Fibroblast of lung (primary cell): ENCODE data around the gene GPR75. TPM values are rescaled to one million over a fixed set of nuclear protein-coding genes. Genes with fewer than 3 reads are reported as not detected.
"Not testable (repeated sequence)": the region's sequence is repeated elsewhere in the genome, so short reads cannot be mapped to it uniquely, and the experiment has no call there.

Experiments used
- DNase-seq, 2 donors: peaks; one replicate each; pipeline versions ENCODE4 v3.0.0 to v3.0.0-alpha.2; 2010; ENCODE audit warnings: low read depth in 2 of 2
- H2AFZ ChIP-seq: 2 replicates; pipeline ENCODE4 v1.5.1; 2012; ENCODE audit warnings: low read length, control low read depth, inconsistent platforms
- H3K27ac ChIP-seq: 2 replicates; pipeline ENCODE4 v1.5.1; 2011; ENCODE audit warnings: low read length, control low read depth; ENCODE audit not compliant: insufficient read depth
- H3K27me3 ChIP-seq: 2 replicates; pipeline ENCODE4 v1.5.1; 2011; ENCODE audit warnings: mild to moderate bottlenecking, low read length; ENCODE audit not compliant: control insufficient read depth, insufficient read depth
- H3K36me3 ChIP-seq: 2 replicates; pipeline ENCODE4 v1.5.1; 2011; ENCODE audit warnings: low read length; ENCODE audit not compliant: control insufficient read depth, insufficient read depth
- H3K4me1 ChIP-seq: 2 replicates; pipeline ENCODE4 v1.5.1; 2011; ENCODE audit warnings: low read length; ENCODE audit not compliant: control insufficient read depth, insufficient read depth; ENCODE audit errors: extremely low read depth
- H3K4me2 ChIP-seq: 2 replicates; pipeline ENCODE4 v1.5.1; 2011; ENCODE audit warnings: low read length, control low read depth; ENCODE audit not compliant: insufficient read depth; ENCODE audit errors: extremely low read depth
- H3K4me3 ChIP-seq, 4 experiments: fragments of 200-600 bp in 1 of 4; sonication (generic) in 1 of 4; replicated peaks in 1 of 4; 2 replicates each; pipeline ENCODE4 v1.5.1; 2011 to 2016; ENCODE audit warnings: low read length in 4 of 4, low read depth in 3 of 4, mild to moderate bottlenecking in 3 of 4, control low read depth in 2 of 4, inconsistent platforms in 1 of 4, mixed read lengths in 1 of 4; ENCODE audit not compliant: insufficient read depth in 1 of 4; ENCODE audit errors: control extremely low read depth in 1 of 4
- H3K79me2 ChIP-seq: 2 replicates; pipeline ENCODE4 v1.5.1; 2012; ENCODE audit warnings: mild to moderate bottlenecking, low read length, inconsistent platforms; ENCODE audit not compliant: control insufficient read depth, insufficient read depth
- H3K9ac ChIP-seq: 2 replicates; pipeline ENCODE4 v1.5.1; 2011; ENCODE audit warnings: mild to moderate bottlenecking, low read length, control low read depth; ENCODE audit not compliant: insufficient read depth
- H3K9me3 ChIP-seq: 2 replicates; pipeline ENCODE4 v1.5.1; 2012; ENCODE audit warnings: low read depth, low read length; ENCODE audit not compliant: control insufficient read depth, insufficient read depth
- H4K20me1 ChIP-seq: 2 replicates; pipeline ENCODE4 v1.5.1; 2011; ENCODE audit warnings: low read length; ENCODE audit not compliant: control insufficient read depth, insufficient read depth; ENCODE audit errors: extremely low read depth
- CTCF ChIP-seq, 2 donors: IDR thresholded peaks in 1 of 2; conservative IDR thresholded peaks in 1 of 2; 1 replicate in 1 of 2; 2 replicates in 1 of 2; pipeline ENCODE4 v1.5.1; 2011 to 2012; ENCODE audit warnings: low read length in 2 of 2, control low read depth in 1 of 2, inconsistent platforms in 1 of 2, low read depth in 1 of 2, mild to moderate bottlenecking in 1 of 2
- EZH2 ChIP-seq: IDR thresholded peaks from 2 replicates; pipeline ENCODE4 v1.5.1; 2012; ENCODE audit warnings: low read length, control low read depth, mild to moderate bottlenecking; ENCODE audit errors: missing control alignments
- polyA plus RNA-seq, 2 donors: library from polyadenylated mRNA; depleted of rRNA in 1 of 2; stranded (reverse) in 1 of 2; unstranded in 1 of 2; fragments of >200 nt; gene quantifications; 2 replicates each; pipeline ENCODE4 v1.2.1, GENCODE V29; 2011 to 2012; ENCODE audit warnings: missing spikeins in 1 of 2
- total RNA-seq: library from RNA; depleted of rRNA; stranded (reverse); fragments of >200 nt; gene quantifications from 2 replicates; pipeline ENCODE4 v1.2.1, GENCODE V29; 2014

The GPR75 gene
- total and polyA plus RNA-seq, 2 donors (not counting 1 experiment from before 2014, with no cell fraction given): 1.4 to 1.8 TPM

- H4K20me1 ChIP-seq: no peaks in the 10 kb centered on the region
- H3K9ac ChIP-seq: no peak overlapping the region
- H3K4me1 ChIP-seq: no peaks in the 10 kb centered on the region
- H3K27ac ChIP-seq: no peak overlapping the region
- H3K27me3 ChIP-seq: no peaks in the 10 kb centered on the region
- no peak overlapping the region for H3K4me3 ChIP-seq
- TF ChIP-seq CTCF (conservative IDR thresholded peaks at IDR 0.05 in 1 of 2, IDR thresholded peaks at IDR 0.05 in 1 of 2; ENCODE audit: low read depth in 1 of 2, low read length in 2 of 2): no peak
- no peak for TF ChIP-seq EZH2
- H3K36me3 ChIP-seq: no peaks in the 10 kb centered on the region
- H3K4me2 ChIP-seq: no peak overlapping the region
- no peak for DNase-seq
- H2AFZ ChIP-seq: no peak overlapping the region
- no peaks in the 10 kb centered on the region for H3K9me3 ChIP-seq
- H3K79me2 ChIP-seq: no peaks in the 10 kb centered on the region
These were observed 5.1 kb downstream of the GPR75 start for GRCh38 chr2:53854678-53855077.

- Histone ChIP-seq H4K20me1 (no peaks in the 10 kb centered on the region), H3K27me3 (no peaks in the 10 kb centered on the region), H3K79me2 (no peaks in the 10 kb centered on the region), H3K9ac (no peak overlapping the region), H3K4me3 (no peak overlapping the region), H3K27ac (no peak overlapping the region), H3K4me1 (no peaks in the 10 kb centered on the region), H3K4me2 (no peak overlapping the region), H3K36me3 (no peaks in the 10 kb centered on the region), H3K9me3 (no peaks in the 10 kb centered on the region), H2AFZ (no peak overlapping the region)
- no peak for DNase-seq
- no peak for TF ChIP-seq CTCF (conservative IDR thresholded peaks at IDR 0.05 in 1 of 2, IDR thresholded peaks at IDR 0.05 in 1 of 2; ENCODE audit: low read depth in 1 of 2, low read length in 2 of 2)
- no peak for TF ChIP-seq EZH2
These were observed 7.2 kb downstream of the GPR75 start for GRCh38 chr2:53852532-53852931.

- H2AFZ ChIP-seq, H3K4me2 ChIP-seq, H3K27ac ChIP-seq, H3K79me2 ChIP-seq, H3K4me1 ChIP-seq, H3K9ac ChIP-seq, H4K20me1 ChIP-seq, H3K36me3 ChIP-seq, H3K27me3 ChIP-seq, DNase-seq, H3K4me3 ChIP-seq, H3K9me3 ChIP-seq: not testable (repeated sequence)
These were observed 8.6 kb downstream of the GPR75 start for GRCh38 chr2:53851052-53851757.
